ENCODE measurements around the gene SH3TC1. TPM values are rescaled to one million over a fixed set of nuclear protein-coding genes. Genes with fewer than 3 reads are reported as not detected.

Gene SH3TC1
- total and polyA plus RNA-seq, 2 donors from 2014 or later: 43.1 to 127 TPM

DNA sequence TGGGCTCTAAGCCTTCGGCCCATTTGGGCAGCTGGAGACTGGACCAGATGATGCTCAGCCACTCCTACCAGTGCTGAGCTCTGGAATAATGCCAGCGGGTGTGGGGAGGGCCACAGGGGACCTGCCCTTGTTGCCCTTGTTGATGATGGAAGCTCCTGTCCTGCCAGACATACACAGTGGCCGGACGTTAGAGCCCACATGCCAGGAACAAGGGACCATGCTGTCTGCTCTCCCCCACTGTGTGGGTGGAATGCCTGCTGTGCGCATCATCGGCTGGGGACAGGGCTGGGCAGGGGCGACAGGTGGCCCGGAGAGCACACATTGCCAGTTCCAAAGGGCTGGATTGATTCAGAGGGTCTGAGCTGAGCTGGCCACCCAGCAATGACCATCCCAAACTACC lies 42.5 kb upstream of the SH3TC1 start:
- FAIRE-seq (no peak), DNase-seq (peak in 1 of 5 donors; percentile 79)
- no peaks in the 10 kb centered on the region for H3K36me3 ChIP-seq (ENCODE audit: control insufficient read depth in 2 of 3, insufficient read depth in 3 of 3, low read length in 3 of 3)
- no peak overlapping the region for H3K9ac ChIP-seq (ENCODE audit: low read length in 3 of 3)
- H3K4me3 ChIP-seq (ENCODE audit: low read length in 3 of 3): no peak overlapping the region
- intact Hi-C loops (cut with DNase I): no loop called here
- TF ChIP-seq, protein P1, sequence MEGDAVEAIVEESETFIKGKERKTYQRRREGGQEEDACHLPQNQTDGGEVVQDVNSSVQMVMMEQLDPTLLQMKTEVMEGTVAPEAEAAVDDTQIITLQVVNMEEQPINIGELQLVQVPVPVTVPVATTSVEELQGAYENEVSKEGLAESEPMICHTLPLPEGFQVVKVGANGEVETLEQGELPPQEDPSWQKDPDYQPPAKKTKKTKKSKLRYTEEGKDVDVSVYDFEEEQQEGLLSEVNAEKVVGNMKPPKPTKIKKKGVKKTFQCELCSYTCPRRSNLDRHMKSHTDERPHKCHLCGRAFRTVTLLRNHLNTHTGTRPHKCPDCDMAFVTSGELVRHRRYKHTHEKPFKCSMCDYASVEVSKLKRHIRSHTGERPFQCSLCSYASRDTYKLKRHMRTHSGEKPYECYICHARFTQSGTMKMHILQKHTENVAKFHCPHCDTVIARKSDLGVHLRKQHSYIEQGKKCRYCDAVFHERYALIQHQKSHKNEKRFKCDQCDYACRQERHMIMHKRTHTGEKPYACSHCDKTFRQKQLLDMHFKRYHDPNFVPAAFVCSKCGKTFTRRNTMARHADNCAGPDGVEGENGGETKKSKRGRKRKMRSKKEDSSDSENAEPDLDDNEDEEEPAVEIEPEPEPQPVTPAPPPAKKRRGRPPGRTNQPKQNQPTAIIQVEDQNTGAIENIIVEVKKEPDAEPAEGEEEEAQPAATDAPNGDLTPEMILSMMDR (IDR thresholded peaks at IDR 0.05; ENCODE audit: borderline replicate concordance, extremely low read depth, insufficient read depth): no peak
- peaks cover 4% of the 10 kb centered on the region for H3K27me3 ChIP-seq (ENCODE audit: control insufficient read depth, insufficient read depth, low read length)
- H3K9me3 ChIP-seq (ENCODE audit: control insufficient read depth in 2 of 3, insufficient read depth in 1 of 3, low read length in 3 of 3): no peaks in the 10 kb centered on the region
- H3K27ac ChIP-seq (ENCODE audit: low read depth in 2 of 2, low read length in 2 of 2): peak overlapping the region in 1 of 2 donors; percentile 32
- H3K4me1 ChIP-seq (ENCODE audit: control insufficient read depth in 2 of 3, insufficient read depth in 2 of 3, low read depth in 1 of 3, low read length in 3 of 3): peaks cover 0 to 9% (median 6%) of the 10 kb centered on the region in 3 donors

DNA sequence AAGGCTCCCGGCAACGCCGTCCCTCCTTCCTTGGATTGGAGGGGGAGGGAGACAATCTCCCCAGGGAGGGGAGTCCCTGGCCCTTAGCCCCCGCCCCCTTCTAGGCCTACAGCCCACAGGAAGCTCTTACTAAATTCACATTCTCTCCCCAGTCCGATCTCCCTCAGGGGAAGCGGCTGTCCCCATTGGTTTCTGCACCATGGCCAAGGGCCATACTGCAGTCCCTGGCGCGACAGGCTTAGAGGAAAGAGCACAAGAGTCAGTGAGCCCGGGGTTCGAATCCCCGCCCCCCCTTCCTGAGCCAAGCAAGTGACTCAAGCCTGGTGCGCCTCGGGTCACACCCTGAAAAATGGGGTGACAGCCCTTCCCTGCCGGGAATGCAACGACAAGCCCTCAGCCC lies 41.6 kb upstream of the SH3TC1 start:
- FAIRE-seq: no peak
- peaks cover 4% of the 10 kb centered on the region for H3K27me3 ChIP-seq (ENCODE audit: control insufficient read depth, insufficient read depth, low read length)
- H3K4me3 ChIP-seq (ENCODE audit: low read length in 3 of 3): peak overlapping the region in 1 of 3 donors; percentile 78
- H3K9ac ChIP-seq (ENCODE audit: low read length in 3 of 3): no peak overlapping the region
- H3K36me3 ChIP-seq (ENCODE audit: control insufficient read depth in 2 of 3, insufficient read depth in 3 of 3, low read length in 3 of 3): no peaks in the 10 kb centered on the region
- peaks cover 0 to 9% (median 6%) of the 10 kb centered on the region in 3 donors for H3K4me1 ChIP-seq (ENCODE audit: control insufficient read depth in 2 of 3, insufficient read depth in 2 of 3, low read depth in 1 of 3, low read length in 3 of 3)
- H3K9me3 ChIP-seq (ENCODE audit: control insufficient read depth in 2 of 3, insufficient read depth in 1 of 3, low read length in 3 of 3): no peaks in the 10 kb centered on the region
- no peak overlapping the region for H3K27ac ChIP-seq (ENCODE audit: low read depth in 2 of 2, low read length in 2 of 2)
- TF ChIP-seq, protein P1 (IDR thresholded peaks at IDR 0.05; ENCODE audit: borderline replicate concordance, extremely low read depth, insufficient read depth): no peak
- intact Hi-C loops (cut with DNase I): no loop called here
- peak in 2 of 5 donors; percentile 67 to 93 for DNase-seq

DNA sequence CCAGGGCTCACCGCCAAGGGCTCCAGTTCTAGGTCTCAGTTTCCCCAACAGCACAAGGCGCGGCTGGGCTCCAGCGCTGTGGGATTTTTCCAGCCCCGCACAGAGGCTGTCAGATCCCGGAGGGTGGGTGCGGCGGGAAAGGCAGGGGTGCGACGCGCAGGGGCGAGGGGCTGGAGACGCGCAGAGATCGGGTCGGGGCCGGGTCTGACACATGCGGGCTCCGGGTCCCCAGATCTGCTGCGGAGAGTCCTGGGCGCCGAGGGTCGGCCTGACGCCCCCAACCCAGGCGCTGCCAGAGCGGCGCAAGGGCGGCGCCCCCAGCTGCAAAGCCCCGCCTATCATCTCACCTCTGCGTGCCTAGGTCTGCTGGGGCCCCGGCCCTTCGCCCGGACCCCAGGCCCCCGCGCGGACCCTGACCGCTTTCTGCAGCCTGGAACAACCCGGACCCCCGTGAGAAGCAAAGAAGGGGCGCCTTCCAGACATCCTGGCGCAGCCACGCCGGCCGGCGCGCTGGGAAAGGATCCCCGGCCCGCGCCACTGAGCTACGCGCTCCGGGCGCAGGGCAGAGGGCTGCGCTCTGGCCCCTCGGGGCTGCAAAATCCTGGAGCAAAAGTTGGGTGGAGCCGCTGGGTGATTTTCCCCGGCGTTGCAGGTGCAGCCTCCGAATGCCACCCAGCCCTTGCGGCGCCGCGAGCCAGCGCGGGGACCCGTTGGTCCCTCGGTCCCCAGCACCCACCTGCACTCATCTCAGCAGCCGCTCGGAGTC lies 41.0 kb upstream of the SH3TC1 start:
- no peaks in the 10 kb centered on the region for H3K9me3 ChIP-seq (ENCODE audit: control insufficient read depth in 2 of 3, insufficient read depth in 1 of 3, low read length in 3 of 3)
- intact Hi-C loops (cut with DNase I): no loop called here
- no peak overlapping the region for H3K27ac ChIP-seq (ENCODE audit: low read depth in 2 of 2, low read length in 2 of 2)
- H3K4me3 ChIP-seq (ENCODE audit: low read length in 3 of 3): peak overlapping the region in 1 of 3 donors; percentile 78
- peaks cover 0 to 9% (median 6%) of the 10 kb centered on the region in 3 donors for H3K4me1 ChIP-seq (ENCODE audit: control insufficient read depth in 2 of 3, insufficient read depth in 2 of 3, low read depth in 1 of 3, low read length in 3 of 3)
- peak in 1 of 5 donors; percentile 74 for DNase-seq
- no peak for FAIRE-seq
- H3K36me3 ChIP-seq (ENCODE audit: control insufficient read depth in 2 of 3, insufficient read depth in 3 of 3, low read length in 3 of 3): no peaks in the 10 kb centered on the region
- H3K9ac ChIP-seq (ENCODE audit: low read length in 3 of 3): no peak overlapping the region
- peaks cover 4% of the 10 kb centered on the region for H3K27me3 ChIP-seq (ENCODE audit: control insufficient read depth, insufficient read depth, low read length)
- TF ChIP-seq, protein P1 (IDR thresholded peaks at IDR 0.05; ENCODE audit: borderline replicate concordance, extremely low read depth, insufficient read depth): no peak
